GM18870 (cell line): ENCODE results near the gene RPS6KA2.

ENCODE experiments used
- ATAC-seq: cut with Tn5 transposase; IDR thresholded peaks from one replicate; pipeline ENCODE4 v1.9.1; 2021; ENCODE audit warnings: moderate library complexity; ENCODE audit not compliant: unreplicated experiment

RPS6KA2 gene

GRCh38 chr6:166627033-166627874 lies at the start of gene RPS6KA2:
RPS6KA2 (minus strand) TSS chr6:166627251; CDS start chr6:166627019, 232 bp downstream.
- peak; percentile 74 for ATAC-seq

DNA sequence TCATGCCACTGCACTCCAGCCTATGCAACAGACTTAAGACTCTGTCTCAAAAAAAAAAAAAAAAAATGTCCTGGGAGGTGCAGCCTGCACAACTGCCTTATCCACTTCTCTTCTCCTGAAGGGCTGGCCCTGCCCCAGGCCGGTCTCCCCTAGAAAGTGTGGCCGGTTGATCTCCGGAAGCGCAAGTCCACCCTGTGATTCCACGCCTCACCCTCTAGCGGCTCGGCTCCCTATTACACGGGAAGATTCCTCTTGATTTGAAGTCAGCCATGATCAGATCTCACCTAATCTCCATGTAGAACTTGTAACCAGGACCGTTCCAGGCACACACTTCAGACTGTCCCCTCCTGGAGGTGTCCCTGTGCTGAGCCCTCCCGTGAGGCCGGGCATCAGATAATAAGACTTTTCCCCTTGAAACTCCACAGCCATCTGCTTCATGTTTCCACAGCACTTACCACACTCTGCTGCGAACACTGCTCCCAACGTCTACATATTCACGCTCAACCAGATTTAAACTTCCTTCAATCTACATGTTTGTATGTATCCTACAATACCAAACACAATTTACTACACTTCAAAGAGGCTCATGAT lies 49.3 kb upstream of the RPS6KA2 start:
- ATAC-seq = no peak

DNA sequence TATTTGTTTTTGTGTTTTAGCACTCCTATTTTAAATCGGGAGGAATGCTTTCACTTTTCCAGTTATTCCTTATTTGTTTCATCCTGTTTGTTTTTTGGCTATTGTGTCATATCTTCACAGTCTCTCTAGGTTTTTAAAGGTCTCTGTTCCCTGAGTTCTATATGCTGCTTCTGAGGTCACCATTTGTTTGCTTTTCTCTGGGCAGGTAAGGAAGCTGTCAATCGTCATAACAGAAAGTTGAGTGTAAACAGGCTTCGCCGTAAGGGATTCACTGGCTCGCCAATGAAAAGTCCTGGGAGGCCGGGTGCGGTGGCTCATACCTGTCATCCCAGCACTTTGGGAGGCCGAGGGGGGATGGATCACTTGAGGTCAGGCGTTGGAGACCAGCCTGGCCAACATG lies 48.7 kb upstream of the RPS6KA2 start:
- ATAC-seq = no peak

DNA sequence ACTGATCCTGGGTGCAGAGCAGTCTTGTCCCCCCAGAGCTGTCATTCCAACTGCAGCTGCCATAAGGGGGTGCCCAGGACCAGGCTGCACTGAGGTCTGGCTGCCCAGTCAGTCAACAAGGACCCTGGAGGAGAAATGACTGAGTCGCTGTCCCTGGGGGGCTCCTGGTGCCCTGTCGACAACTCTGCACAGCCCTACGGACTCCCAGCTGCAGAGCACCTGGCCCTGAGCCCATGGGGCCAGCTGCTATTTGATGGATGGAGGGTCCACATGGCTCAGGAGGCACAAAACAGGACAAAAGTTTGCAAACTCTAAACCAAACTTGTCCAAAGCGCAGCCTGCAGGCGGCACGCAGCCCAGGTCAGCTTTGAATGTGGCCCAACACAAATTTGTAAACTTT lies 46.3 kb upstream of the RPS6KA2 start:
- no peak for ATAC-seq

DNA sequence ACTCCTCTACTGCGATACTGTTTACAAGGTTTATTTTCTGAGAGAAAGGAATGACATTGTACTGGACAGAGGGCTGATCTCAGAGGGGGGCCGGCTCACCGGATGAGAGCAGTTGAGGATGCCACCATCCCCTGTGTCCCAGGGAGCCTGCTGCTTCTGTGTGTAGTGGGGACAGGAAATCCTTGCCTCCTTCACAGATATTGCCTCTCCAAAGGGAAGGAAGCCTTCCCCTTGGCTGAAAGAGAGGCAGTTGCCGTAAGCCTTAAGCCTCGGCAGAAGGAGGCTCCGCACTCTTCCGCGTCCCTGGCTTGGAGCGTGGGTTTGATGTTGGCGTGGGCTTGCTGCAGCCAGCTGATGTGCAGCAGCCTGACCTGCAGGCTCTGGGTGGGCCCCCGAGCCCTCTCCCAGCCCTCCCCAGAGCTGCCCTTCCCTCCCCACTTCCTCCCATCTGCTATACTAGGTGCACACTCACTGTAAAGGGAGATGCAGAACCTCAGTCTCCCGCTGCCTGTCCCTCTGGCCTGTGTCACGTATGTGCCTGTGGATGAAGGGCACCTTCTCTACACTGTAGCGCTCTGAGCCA lies 45.7 kb upstream of the RPS6KA2 start:
- ATAC-seq = no peak

- no peak for ATAC-seq
Measured at GRCh38 chr6:166672146-166672545, 45.1 kb upstream of the RPS6KA2 start.

DNA sequence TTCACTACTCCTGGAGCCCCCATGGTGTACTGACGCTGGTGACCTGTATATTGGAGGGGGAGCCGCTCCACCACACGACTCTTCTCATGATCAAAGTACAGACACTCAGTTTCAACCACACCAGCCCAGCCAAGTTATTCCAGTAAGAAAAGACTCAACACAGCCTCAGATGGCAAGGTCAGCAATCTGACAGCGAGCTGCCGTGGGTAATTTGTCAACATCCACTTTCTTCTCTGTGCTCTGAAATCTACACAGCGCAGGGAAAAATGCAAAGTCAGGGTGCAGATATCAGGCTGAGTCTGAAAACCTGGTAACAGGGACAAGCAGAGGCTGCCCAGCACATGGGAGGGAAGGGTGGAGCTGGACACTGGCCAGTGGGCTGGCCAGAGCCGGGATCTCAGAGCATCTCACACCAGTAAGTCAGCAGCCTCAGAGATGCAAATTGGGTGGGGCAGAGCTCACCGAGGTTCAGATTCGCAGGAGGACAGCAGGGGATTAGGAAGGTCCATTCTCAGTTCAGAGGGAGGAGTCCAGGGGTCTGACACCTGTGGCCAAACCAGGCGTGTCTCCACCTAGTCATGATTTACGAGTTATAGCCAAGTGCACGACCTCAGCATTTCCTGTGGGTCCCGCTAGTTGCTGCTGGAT lies 44.5 kb upstream of the RPS6KA2 start:
- no peak for ATAC-seq

DNA sequence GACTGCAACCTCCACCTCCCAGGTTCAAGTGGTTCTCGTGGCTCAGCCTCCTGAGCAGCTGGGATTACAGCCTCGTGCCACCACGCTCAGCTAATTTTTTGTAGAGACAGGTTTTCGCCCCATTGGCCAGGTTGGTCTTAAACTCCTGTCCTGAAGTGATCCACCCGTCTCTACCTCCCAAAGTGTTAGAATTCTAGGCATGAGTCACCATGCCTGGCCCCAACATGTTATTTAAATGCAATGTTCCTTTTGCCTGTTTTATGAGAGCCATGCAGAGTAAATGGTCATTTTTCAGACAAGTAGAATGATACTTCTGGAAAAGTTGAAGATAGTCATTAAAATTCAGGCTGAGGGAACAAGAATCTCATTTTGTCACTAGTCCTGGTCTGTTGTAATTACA lies 43.8 kb upstream of the RPS6KA2 start:
- no peak for ATAC-seq

GRCh38 chr6:166670013-166670412 lies 43.0 kb upstream of the RPS6KA2 start:
- no peak for ATAC-seq

DNA sequence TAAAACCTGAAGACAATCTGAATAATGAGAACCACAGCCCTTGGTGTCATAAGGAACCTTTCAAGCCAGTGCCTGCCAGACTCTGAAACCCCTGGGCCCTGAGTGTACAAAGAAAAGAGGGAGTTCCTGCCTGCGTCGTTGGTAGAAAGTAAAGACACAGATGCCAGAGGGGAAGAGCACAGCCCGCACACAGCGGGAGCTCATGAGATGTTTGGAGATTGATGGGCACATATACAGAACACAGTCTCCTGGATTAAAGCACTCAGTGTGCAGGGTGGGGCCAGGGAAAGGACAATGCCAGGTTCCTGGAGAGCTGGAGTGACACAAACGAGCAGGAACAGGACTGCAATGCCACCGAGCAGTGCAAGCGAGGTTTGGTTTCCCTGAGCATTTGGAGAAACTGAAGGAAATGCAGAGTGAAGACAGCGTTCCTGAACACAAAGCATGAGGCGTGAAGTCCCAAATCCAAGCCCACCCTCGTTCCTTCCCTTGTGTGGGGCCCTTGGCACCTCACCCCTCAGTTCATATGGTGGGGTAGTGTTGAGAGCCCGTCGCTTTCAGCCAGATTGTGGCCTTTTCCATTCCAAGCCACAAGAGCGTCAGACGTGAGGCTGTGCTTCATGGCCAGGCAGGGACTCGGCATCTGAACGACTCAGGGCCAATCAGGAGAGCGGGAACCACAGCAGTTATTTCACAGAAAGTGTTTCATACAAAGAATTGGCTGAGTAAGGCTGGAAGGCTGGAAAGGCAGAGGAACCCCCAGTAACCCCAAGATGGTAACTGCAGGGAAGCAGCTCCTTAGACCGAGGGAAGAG lies 41.0 kb upstream of the RPS6KA2 start:
- no peak for ATAC-seq

- ATAC-seq = no peak
Measured at GRCh38 chr6:166664135-166664534, 37.1 kb upstream of the RPS6KA2 start.

DNA sequence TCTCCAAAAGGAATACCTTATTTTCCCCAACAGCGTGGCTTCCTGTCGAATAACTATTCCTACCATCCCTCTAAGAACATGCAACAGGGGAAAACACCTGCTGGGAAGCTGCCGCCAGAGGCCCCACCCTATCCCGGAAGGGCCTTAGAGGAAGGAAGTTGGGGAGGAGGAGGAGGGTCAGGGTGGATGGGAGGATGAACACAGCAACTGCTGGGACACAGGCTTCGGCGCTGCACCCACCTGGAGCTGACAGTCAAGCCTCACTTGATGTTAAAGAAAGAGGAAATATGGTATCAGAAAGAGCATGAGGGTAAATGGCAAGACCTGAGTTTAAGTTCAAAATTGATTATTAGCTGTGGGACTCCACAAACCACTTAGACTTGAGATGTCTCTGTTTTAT lies 36.5 kb upstream of the RPS6KA2 start:
- ATAC-seq = no peak

DNA sequence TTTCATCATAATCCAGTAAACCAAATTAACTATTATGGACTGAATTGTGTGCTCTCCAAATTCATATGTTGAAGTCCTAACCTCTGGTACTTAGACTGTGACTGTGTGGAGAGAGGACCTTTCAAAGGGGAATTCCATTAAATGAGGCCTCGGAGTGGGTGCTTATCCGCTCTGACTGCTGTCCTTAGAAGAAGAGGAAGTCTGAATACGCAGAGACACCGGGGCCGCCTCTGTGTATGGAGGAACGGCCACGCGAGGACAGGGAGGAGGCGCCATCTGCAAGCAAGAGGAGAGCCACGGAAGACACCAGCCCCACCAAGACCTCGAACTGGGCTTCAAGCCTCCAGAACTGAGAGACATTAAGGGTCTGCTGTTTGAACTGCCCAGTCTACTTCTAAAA lies 35.6 kb upstream of the RPS6KA2 start:
- no peak for ATAC-seq

DNA sequence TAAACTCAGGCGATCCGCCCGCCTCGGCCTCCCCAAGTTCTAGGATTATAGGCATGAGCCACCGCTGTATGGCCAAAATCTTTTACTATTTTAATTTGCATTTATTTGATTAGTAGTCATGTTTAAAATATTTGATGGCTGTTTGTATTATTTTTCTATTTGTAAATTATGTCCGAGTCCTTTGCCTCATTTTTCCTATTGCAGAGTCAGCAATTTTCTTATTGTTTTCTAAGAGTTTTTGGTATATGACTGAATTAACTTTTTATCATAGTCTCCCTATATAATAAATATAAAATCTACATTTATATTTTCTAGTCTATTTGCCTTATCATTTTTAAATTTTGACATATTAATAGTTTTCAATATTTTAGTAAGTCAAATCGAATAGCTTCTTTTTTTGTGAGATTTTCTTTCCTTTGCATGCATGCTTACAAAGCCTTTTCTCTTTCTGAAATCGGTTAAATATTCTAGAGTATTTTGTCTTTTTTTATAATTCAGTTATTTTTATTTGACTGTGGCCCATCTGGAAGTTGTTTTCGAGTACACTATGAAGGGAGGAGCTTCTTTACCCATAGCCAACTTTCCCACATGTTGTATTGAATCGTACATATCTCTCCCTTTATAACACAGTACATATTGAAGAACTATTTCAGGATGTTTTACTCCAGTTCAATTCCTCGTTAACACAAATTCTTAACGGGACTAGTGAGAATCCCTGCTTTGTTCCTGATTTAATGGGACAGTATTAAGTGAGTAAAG lies 34.5 kb upstream of the RPS6KA2 start:
- no peak for ATAC-seq

GRCh38 chr6:166660157-166660688 lies 33.2 kb upstream of the RPS6KA2 start:
- no peak for ATAC-seq

DNA sequence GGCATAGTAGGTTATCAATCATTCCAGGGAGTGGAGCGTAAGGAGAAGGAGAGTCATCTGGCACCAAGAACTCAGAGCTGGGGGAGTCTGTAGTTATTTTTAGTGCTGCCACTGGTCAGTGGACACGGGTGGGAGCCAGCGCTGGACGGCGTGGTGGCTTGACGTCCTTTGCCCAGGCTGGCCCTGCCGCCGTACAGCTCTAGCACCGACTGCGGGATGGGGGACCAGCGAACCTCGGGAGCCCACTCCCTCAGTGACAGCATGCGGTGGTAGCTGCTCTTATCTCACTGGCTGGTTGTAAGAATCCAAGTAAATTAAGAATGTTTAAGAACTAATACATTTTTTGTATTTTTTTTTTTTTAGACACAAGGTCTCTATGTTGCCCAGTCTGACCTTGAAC lies 32.5 kb upstream of the RPS6KA2 start:
- no peak for ATAC-seq

DNA sequence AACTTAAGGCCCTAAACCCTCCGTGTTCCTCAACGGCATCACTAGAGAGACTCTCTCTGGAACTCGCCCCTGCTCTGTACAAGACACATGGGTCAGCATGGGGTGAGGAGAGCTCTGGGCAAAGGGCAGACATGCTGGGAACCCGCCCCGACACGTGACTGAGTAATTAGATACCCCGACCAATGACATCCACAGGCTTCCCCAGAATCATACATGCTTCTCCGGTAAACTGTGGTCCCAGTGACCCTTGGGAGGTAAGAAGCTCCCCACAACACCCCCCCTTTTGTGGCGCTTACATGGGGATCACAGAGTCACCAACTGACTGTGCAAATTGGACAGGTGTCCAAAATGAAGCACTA lies 31.7 kb upstream of the RPS6KA2 start:
- ATAC-seq = no peak

DNA sequence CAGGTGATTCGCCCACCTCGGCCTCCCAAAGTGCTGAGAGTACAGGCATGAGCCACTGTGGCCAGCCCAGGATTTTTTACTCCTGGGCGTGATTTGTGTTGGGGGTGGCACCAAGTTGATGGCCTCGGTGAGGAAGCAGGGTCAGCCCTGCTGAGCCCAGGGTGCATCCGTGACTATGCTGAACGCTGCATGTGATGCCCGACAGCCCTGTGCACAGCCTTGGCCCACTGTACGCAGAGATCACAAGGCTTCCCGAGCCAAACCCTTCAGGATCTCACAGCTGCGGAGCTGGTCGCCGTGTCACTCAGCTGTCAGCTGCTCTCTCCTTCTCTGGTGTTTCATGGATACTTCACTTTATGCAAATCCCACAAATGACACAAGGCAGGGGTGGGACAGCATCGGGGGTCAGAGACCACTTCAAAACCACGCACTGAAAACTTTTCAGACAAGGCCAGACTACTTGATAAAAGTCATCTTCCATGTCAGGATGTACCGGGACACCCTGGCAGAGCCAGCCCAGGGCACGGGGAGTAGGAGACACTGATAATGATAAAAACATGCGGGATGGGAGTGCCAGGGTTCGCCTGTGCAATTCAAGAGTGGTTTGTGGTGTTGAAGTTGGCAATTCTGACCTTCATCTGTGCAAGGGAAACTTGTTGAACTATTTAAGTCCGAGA lies 31.2 kb upstream of the RPS6KA2 start:
- ATAC-seq = no peak

DNA sequence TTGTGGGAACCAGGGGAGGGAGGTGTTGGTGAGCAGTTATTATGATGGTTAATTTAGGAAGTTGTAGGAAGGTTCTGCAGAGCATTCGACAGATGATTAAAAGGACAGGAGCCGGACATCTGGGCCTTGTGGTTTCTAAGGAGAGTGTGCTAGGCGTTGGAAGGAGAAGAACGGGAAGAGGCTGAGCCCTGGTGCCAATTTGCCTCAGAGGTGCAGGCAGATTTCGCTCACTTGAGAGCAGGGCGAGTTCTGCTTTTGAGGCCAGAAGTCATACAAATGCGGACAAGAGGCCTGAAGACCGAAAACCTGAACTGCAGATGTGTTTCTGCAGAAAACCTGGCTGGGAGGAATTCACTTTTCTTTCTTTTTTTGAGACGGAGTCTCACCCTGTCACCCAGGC lies 30.5 kb upstream of the RPS6KA2 start:
- ATAC-seq = no peak
